Esophagus squamous epithelium (tissue), 4 donors: ENCODE results near the gene THAP10.

Experiments used
- CTCF ChIP-seq, 6 experiments: fragments of 450-650 bp in 4 of 6; fragments of 200-600 bp in 2 of 6; sonication (generic) in 2 of 6; IDR thresholded peaks; one replicate each; pipeline ENCODE4 v1.5.1; 2016 to 2019; ENCODE audit warnings: antibody characterized with exemption in 6 of 6, mild to moderate bottlenecking in 4 of 6, moderate library complexity in 4 of 6
- POLR2A ChIP-seq, 4 donors: fragments of 450-650 bp; IDR thresholded peaks; one replicate each; pipeline ENCODE4 v1.6.1; 2017; ENCODE audit warnings: antibody characterized with exemption in 4 of 4, mild to moderate bottlenecking in 4 of 4, moderate library complexity in 3 of 4

- TF ChIP-seq CTCF (IDR thresholded peaks at IDR 0.05) (no peak), POLR2A (IDR thresholded peaks at IDR 0.05) (no peak)
These were observed 40.3 kb downstream of the THAP10 start for GRCh38 chr15:70851889-70852288.
